Caco-2 (cell line): Measurements from ENCODE around the gene STOML1. TPM values are rescaled to one million over a fixed set of nuclear protein-coding genes. Genes with fewer than 3 reads are reported as not detected.

ENCODE experiments used
- BruUV-seq: library from RNA; stranded (reverse); fragments of 400-500 nt; replicated peaks from 2 replicates; lab custom pipeline; 2021; lab: Mats Ljungman, UMichigan
- CTCF ChIA-PET: fragments of 300-600 bp; sonication (Branson Sonifier 250); formaldehyde crosslinking; loops from one replicate; lab custom pipeline; 2022; ENCODE audit warnings: antibody characterized with exemption; lab: Charles Lee
- POLR2A ChIA-PET: fragments of 300-600 bp; sonication (Branson Sonifier 250); formaldehyde crosslinking; loops from one replicate; lab custom pipeline; 2022; ENCODE audit warnings: antibody characterized with exemption; lab: Charles Lee
- DNase-seq, 2 experiments: peaks; one replicate each; pipeline versions ENCODE4 v3.0.0 to v3.0.0-alpha.2; 2020 to 2022
- H3K27me3 ChIP-seq: replicated peaks from 2 replicates; pipeline ENCODE4 v1.6.0; 2011; ENCODE audit warnings: low read length; ENCODE audit not compliant: control insufficient read depth, insufficient read depth
- H3K36me3 ChIP-seq: 2 replicates; pipeline ENCODE4 v1.5.1; 2011; ENCODE audit warnings: low read length; ENCODE audit not compliant: control insufficient read depth, insufficient read depth
- H3K4me1 ChIP-seq: fragments of 250-450 bp; sonication (Bioruptor Pico); 2 replicates; pipeline ENCODE4 v1.5.1; 2020; ENCODE audit warnings: mild to moderate bottlenecking
- H3K4me3 ChIP-seq: 2 replicates; pipeline ENCODE4 v1.5.1; 2011; ENCODE audit warnings: low read depth, mild to moderate bottlenecking, control low read depth, low read length
- H3K9me3 ChIP-seq: fragments of 250-450 bp; sonication (Bioruptor Pico); 2 replicates; pipeline ENCODE4 v1.5.1; 2020; ENCODE audit warnings: mild to moderate bottlenecking, moderate library complexity
- H3K27ac Mint-ChIP-seq: one replicate; pipeline ENCODE4 v1.8.0; 2022; ENCODE audit warnings: mixed read lengths; ENCODE audit not compliant: unreplicated experiment
- H3K27me3 Mint-ChIP-seq: one replicate; pipeline ENCODE4 v1.8.0; 2022; ENCODE audit warnings: mixed read lengths; ENCODE audit not compliant: insufficient read depth, unreplicated experiment
- H3K36me3 Mint-ChIP-seq: one replicate; pipeline ENCODE4 v1.8.0; 2022; ENCODE audit warnings: mild to moderate bottlenecking, mixed read lengths; ENCODE audit not compliant: insufficient read depth, unreplicated experiment
- H3K4me1 Mint-ChIP-seq: one replicate; pipeline ENCODE4 v1.8.0; 2022; ENCODE audit warnings: low read depth, mixed read lengths; ENCODE audit not compliant: unreplicated experiment
- H3K4me3 Mint-ChIP-seq: one replicate; pipeline ENCODE4 v1.8.0; 2022; ENCODE audit warnings: mild to moderate bottlenecking, moderate library complexity, mixed read lengths; ENCODE audit not compliant: unreplicated experiment
- H3K9me3 Mint-ChIP-seq: one replicate; pipeline ENCODE4 v1.8.0; 2022; ENCODE audit warnings: mixed read lengths; ENCODE audit not compliant: unreplicated experiment
- CTCF ChIP-seq, 2 experiments: fragments of 200-600 bp in 1 of 2; IDR thresholded peaks; 1 replicate in 1 of 2; 2 replicates in 1 of 2; pipeline versions ENCODE4 v1.5.1 to v1.8.0; 2011 to 2022; ENCODE audit warnings: antibody characterized with exemption in 1 of 2, control low read depth in 1 of 2, inconsistent platforms in 1 of 2, low read depth in 1 of 2, low read length in 1 of 2, mild to moderate bottlenecking in 1 of 2, moderate library complexity in 1 of 2; ENCODE audit not compliant: insufficient read depth in 1 of 2, severe bottlenecking in 1 of 2, unreplicated experiment in 1 of 2
- intact Hi-C: fragments of 100-400 bp; cut with micrococcal nuclease; formaldehyde crosslinking; loops from one replicate; pipeline ENCODE4 v1.10.0; 2022; ENCODE audit not compliant: unreplicated experiment
- total RNA-seq: library from RNA; stranded (reverse); gene quantifications from 2 replicates; pipeline ENCODE4 v1.2.3, GENCODE V29; 2022

The STOML1 gene
- total RNA-seq, 1 experiment from 2014 or later = 7.6 TPM

GRCh38 chr15:73930371-73930770 lies 61.7 kb downstream of the STOML1 start:
- no peak overlapping the region for H3K4me3 Mint-ChIP-seq
- BruUV-seq = no TSS peak
- H3K27me3 Mint-ChIP-seq = peaks cover 8% of the 10 kb centered on the region
- H3K4me1 ChIP-seq = peaks cover 6% of the 10 kb centered on the region
- CTCF ChIA-PET = no interaction called here
- no peaks in the 10 kb centered on the region for H3K36me3 Mint-ChIP-seq
- no peak for DNase-seq
- intact Hi-C loops = no loop called here
- H3K9me3 Mint-ChIP-seq = no peaks in the 10 kb centered on the region
- H3K27me3 ChIP-seq = no peaks in the 10 kb centered on the region
- POLR2A ChIA-PET = no interaction called here
- no peak overlapping the region for H3K4me3 ChIP-seq
- TF ChIP-seq CTCF (IDR thresholded peaks at IDR 0.05; ENCODE audit: insufficient read depth in 1 of 2, low read depth in 1 of 2, low read length in 1 of 2, severe bottlenecking in 1 of 2, unreplicated experiment in 1 of 2) = no peak
- no peak overlapping the region for H3K27ac Mint-ChIP-seq
- H3K9me3 ChIP-seq = no peaks in the 10 kb centered on the region
- H3K36me3 ChIP-seq = no peaks in the 10 kb centered on the region
- H3K4me1 Mint-ChIP-seq = no peaks in the 10 kb centered on the region

GRCh38 chr15:73928971-73929627 lies 63.0 kb downstream of the STOML1 start:
- Mint-ChIP-seq H3K36me3 (no peaks in the 10 kb centered on the region), H3K27me3 (peaks cover 8% of the 10 kb centered on the region), H3K4me3 (no peak overlapping the region), H3K9me3 (no peaks in the 10 kb centered on the region), H3K27ac (no peak overlapping the region), H3K4me1 (no peaks in the 10 kb centered on the region)
- no TSS peak for BruUV-seq
- H3K4me3 ChIP-seq = no peak overlapping the region
- intact Hi-C loops = no loop called here
- H3K27me3 ChIP-seq = no peaks in the 10 kb centered on the region
- POLR2A ChIA-PET = no interaction called here
- peaks cover 6% of the 10 kb centered on the region for H3K4me1 ChIP-seq
- TF ChIP-seq CTCF (IDR thresholded peaks at IDR 0.05; ENCODE audit: insufficient read depth in 1 of 2, low read depth in 1 of 2, low read length in 1 of 2, severe bottlenecking in 1 of 2, unreplicated experiment in 1 of 2) = no peak
- CTCF ChIA-PET = no interaction called here
- no peaks in the 10 kb centered on the region for H3K36me3 ChIP-seq
- DNase-seq = no peak
- H3K9me3 ChIP-seq = no peaks in the 10 kb centered on the region

Other genes with a start within 250 kb of the STOML1 start
- 0.41 TPM in 1 of 2 replicates, not detected in the other for gene INSYN1, start 238.9 kb downstream of the STOML1 start, total RNA-seq
- not detected in 2 replicates for gene TBC1D21, start 118.7 kb downstream of the STOML1 start, total RNA-seq
- gene LOXL1, start 65.8 kb downstream of the STOML1 start, total RNA-seq = 1.3 and 3.7 TPM in 2 replicates
- 18.7 and 19.5 TPM in 2 replicates for gene PML, start 2.4 kb upstream of the STOML1 start, total RNA-seq
- not detected in 2 replicates for gene GOLGA6A, start 90.3 kb upstream of the STOML1 start, total RNA-seq
- gene ISLR2, start 138.3 kb upstream of the STOML1 start, total RNA-seq = not detected in 2 replicates
- not detected in 2 replicates for gene ISLR, start 181.4 kb upstream of the STOML1 start, total RNA-seq
- 2.1 and 3.1 TPM in 2 replicates for gene STRA6, start 210.5 kb upstream of the STOML1 start, total RNA-seq
- gene CCDC33, start 244.0 kb upstream of the STOML1 start, total RNA-seq = not detected in 2 replicates